AG04450 (cell line): ENCODE measurements around the gene SOBP. TPM values are rescaled to one million over a fixed set of nuclear protein-coding genes. Genes with fewer than 3 reads are reported as not detected.

ENCODE experiments used
- CTCF ChIA-PET: fragments of 300-600, 350-600 bp; formaldehyde crosslinking; extraction: SDS; loops from one replicate; lab custom pipeline; 2022; ENCODE audit warnings: antibody characterized with exemption, inconsistent platforms; lab: Charles Lee
- POLR2A ChIA-PET: fragments of 350-600 bp; formaldehyde crosslinking; extraction: SDS; loops from one replicate; lab custom pipeline; 2021; ENCODE audit warnings: antibody characterized with exemption, inconsistent platforms; lab: Yijun Ruan, JAX
- DNase-seq: peaks from one replicate; pipeline ENCODE4 v3.0.0-alpha.2; 2011; ENCODE audit warnings: low read depth, low spot score
- H3K27ac ChIP-seq: one replicate; pipeline ENCODE4 v1.5.1; 2012; ENCODE audit warnings: low read depth, low read length, control low read depth
- H3K27me3 ChIP-seq: one replicate; pipeline ENCODE4 v1.6.0; 2012; ENCODE audit warnings: low read length; ENCODE audit not compliant: control insufficient read depth, insufficient read depth
- H3K4me3 ChIP-seq: 2 replicates; pipeline ENCODE4 v1.5.1; 2011; ENCODE audit warnings: mild to moderate bottlenecking, low read depth, low read length, control low read depth
- H3K9me3 ChIP-seq: 2 replicates; pipeline ENCODE4 v1.5.1; 2012; ENCODE audit warnings: low read length; ENCODE audit not compliant: control insufficient read depth, insufficient read depth
- CTCF ChIP-seq: IDR thresholded peaks from 2 replicates; pipeline ENCODE4 v1.5.1; 2011; ENCODE audit warnings: low read depth, low read length, control low read depth, inconsistent platforms
- polyA plus RNA-seq: library from polyadenylated mRNA; depleted of rRNA; stranded (reverse); fragments of >200 nt; gene quantifications from 2 replicates; pipeline ENCODE4 v1.2.3, GENCODE V29; 2011

SOBP gene
- polyA plus RNA-seq, 1 experiment, result 0.76 TPM

DNA sequence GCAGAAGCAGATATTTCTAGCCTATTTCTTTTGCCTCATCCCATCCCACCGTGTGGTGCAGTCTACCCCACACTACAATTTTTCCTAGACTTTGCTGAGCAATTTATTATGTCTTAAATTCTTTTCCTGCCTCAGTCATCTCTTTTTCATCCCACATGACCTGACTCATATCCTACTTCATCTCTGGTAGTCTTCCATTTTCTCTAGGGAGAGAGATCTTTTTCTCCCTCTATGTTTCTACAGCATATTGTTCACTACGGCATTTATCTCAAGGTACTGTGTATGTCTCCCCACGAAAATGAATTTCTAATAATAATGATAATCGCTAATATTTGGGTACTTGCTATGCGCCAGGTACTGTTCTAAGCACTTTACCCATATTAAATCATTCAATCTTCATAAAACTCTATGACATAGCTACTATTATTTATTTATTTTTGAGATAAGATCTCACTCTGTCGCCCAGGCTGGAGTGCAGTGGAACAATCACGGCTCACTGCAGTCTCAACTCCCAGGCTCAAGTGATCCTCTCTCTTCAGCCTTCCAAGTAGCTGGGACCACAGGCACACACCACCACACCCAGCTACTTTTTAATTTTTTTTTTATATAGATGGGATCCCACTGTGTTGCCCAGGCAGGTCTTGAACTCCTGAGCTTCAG lies 46.2 kb upstream of the SOBP start:
- Histone ChIP-seq H3K9me3 (peaks cover 15% of the 10 kb centered on the region), H3K27ac (no peak overlapping the region), H3K27me3 (no peaks in the 10 kb centered on the region), H3K4me3 (no peak overlapping the region)
- ChIA-PET POLR2A (interaction anchor here (1.5 kb wide), 1 partner anchor 15 kb away, joined by 4 read pairs; the partner anchor contains the start of gene PDSS2), CTCF (interaction anchor here (1.4 to 2.3 kb wide), 2 partner anchors 15 to 126 kb away, joined by 6 to 11 read pairs; partner anchors contain the start of gene PDSS2)
- TF ChIP-seq CTCF, result no peak
- DNase-seq, result no peak

DNA sequence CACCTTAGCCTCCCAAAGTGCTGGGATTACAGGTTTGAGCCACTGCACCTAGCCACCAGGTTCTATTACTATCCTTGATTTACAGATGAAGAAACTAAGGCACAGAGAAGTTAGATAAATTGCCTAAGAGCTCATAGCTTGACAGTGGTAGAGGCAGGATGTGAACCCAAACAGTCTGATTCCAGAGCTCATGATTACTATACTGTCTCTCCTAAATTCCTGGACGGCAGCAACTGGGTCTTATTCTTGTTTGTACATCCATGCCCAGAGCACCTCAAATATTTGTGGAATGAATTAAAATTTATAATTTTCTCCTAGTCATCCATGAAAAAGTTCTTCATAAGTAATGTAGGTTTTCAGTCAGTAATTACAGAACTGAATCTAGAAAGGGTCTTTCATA lies 45.6 kb upstream of the SOBP start:
- Histone ChIP-seq H3K27me3 (no peaks in the 10 kb centered on the region), H3K9me3 (peaks cover 15% of the 10 kb centered on the region), H3K27ac (no peak overlapping the region), H3K4me3 (no peak overlapping the region)
- no peak for TF ChIP-seq CTCF
- ChIA-PET CTCF (interaction anchor here (1.4 to 2.3 kb wide), 2 partner anchors 15 to 126 kb away, joined by 6 to 11 read pairs; partner anchors contain the start of gene PDSS2), POLR2A (interaction anchor here (1.5 kb wide), 1 partner anchor 15 kb away, joined by 4 read pairs; the partner anchor contains the start of gene PDSS2)
- DNase-seq, result no peak

DNA sequence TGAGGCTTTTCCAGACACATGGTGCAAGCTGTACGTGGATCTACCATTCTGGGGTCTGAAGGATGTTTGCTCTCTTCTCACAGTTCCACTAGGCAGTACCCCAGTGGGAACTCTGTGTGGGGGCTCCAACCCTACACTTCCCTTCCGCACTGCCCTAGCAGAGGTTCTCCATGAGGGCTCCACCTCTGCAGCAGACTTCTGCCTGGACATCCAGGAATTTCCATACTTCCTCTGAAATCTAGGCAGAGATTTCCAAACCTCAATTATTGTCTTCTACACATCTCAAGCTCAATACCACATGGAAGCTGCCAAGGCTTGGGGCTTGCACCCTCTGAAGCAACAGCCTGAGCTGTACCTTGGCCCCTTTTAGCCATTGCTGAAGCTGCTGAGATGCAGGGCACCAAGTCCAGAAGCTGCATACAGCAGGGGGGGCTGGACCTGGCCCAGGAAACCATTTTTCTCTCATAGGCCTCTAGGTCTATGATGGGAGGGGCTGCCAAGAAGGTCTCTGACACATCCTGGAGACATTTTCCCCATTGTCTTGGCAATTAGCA lies 42.2 kb upstream of the SOBP start:
- ChIA-PET POLR2A (no interaction called here), CTCF (no interaction called here)
- no peak for TF ChIP-seq CTCF
- no peak for DNase-seq
- Histone ChIP-seq H3K4me3 (no peak overlapping the region), H3K9me3 (peaks cover 15% of the 10 kb centered on the region), H3K27me3 (no peaks in the 10 kb centered on the region), H3K27ac (no peak overlapping the region)

DNA sequence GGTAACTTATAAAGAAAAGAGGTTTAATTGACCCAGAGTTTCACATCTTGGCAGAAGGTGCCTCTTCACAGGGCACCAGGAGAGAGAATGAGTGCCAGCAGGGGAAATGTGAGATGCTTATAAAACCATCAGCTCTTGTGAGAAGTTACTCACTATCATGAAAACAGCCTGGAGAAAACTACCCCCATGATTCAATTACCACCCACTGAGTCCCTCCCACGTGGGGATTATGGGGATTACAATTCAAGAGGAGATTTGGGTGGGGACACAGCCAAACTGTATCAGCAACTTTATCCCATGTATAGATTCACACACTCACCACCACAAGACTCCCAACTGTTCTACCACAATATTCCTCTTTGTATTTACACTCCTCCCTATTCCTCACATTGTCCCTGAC lies 41.1 kb upstream of the SOBP start:
- no peak for TF ChIP-seq CTCF
- DNase-seq, result no peak
- POLR2A ChIA-PET, result no interaction called here
- Histone ChIP-seq H3K27ac (no peak overlapping the region), H3K4me3 (no peak overlapping the region), H3K27me3 (no peaks in the 10 kb centered on the region), H3K9me3 (peaks cover 15% of the 10 kb centered on the region)
- CTCF ChIA-PET, result no interaction called here
